GM12865 (cell line): ENCODE results near the gene P3R3URF.

Experiments used
- DNase-seq: peaks from one replicate; pipeline ENCODE4 v3.0.0; 2010; ENCODE audit warnings: low read depth
- H3K4me3 ChIP-seq: 2 replicates; pipeline ENCODE4 v1.5.1; 2011; ENCODE audit warnings: mild to moderate bottlenecking, low read depth, low read length, control low read depth
- CTCF ChIP-seq: IDR thresholded peaks from 2 replicates; pipeline ENCODE4 v1.5.1; 2011; ENCODE audit warnings: low read length, control low read depth, low read depth, inconsistent platforms; ENCODE audit not compliant: insufficient read depth; ENCODE audit errors: missing control alignments

P3R3URF gene

GRCh38 chr1:46181343-46182260 is 5.3 kb upstream of the P3R3URF start:
- H3K4me3 ChIP-seq: no peak overlapping the region
- no peak for TF ChIP-seq CTCF
- DNase-seq: no peak

- peak; percentile 50 for DNase-seq
- TF ChIP-seq CTCF: peak; percentile 28
- no peak overlapping the region for H3K4me3 ChIP-seq
Observed at GRCh38 chr1:46180082-46180616, 3.9 kb upstream of the P3R3URF start.

GRCh38 chr1:46179138-46180081 is 3.1 kb upstream of the P3R3URF start:
- TF ChIP-seq CTCF: peak; percentile 87
- no peak overlapping the region for H3K4me3 ChIP-seq
- peak; percentile 82 for DNase-seq

GRCh38 chr1:46175243-46175642 is 1.0 kb downstream of the P3R3URF start:
- no peak for TF ChIP-seq CTCF
- H3K4me3 ChIP-seq: no peak overlapping the region
- peak; percentile 39 for DNase-seq

- no peak for DNase-seq
- TF ChIP-seq CTCF: no peak
- H3K4me3 ChIP-seq: no peak within 1 kb of the TSS
Observed at GRCh38 chr1:46174448-46175231, 1.6 kb downstream of the P3R3URF start, which contains the start of gene TSPAN1. TSPAN1 (plus strand) TSS chr1:46175087; CDS start chr1:46181108, 6,021 bp downstream.

GRCh38 chr1:46173361-46173856 is 2.9 kb downstream of the P3R3URF start:
- H3K4me3 ChIP-seq: no peak overlapping the region
- DNase-seq: peak; percentile 25
- no peak for TF ChIP-seq CTCF
